ENCODE results near the gene IPO13.
A peak's percentile ranks its signal among the peaks of the same experiment; 100 is the strongest.

- TF ChIP-seq, protein P1, sequence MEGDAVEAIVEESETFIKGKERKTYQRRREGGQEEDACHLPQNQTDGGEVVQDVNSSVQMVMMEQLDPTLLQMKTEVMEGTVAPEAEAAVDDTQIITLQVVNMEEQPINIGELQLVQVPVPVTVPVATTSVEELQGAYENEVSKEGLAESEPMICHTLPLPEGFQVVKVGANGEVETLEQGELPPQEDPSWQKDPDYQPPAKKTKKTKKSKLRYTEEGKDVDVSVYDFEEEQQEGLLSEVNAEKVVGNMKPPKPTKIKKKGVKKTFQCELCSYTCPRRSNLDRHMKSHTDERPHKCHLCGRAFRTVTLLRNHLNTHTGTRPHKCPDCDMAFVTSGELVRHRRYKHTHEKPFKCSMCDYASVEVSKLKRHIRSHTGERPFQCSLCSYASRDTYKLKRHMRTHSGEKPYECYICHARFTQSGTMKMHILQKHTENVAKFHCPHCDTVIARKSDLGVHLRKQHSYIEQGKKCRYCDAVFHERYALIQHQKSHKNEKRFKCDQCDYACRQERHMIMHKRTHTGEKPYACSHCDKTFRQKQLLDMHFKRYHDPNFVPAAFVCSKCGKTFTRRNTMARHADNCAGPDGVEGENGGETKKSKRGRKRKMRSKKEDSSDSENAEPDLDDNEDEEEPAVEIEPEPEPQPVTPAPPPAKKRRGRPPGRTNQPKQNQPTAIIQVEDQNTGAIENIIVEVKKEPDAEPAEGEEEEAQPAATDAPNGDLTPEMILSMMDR (IDR thresholded peaks at IDR 0.05) = peak; percentile 72 to 81 (median 76)
- TF ChIP-seq POLR2A (IDR thresholded peaks at IDR 0.05) = no peak
These were observed 12.4 kb upstream of the IPO13 start for GRCh38 chr1:43934101-43934985.
